Activated T-cell treated with anti-CD3 and anti-CD28 coated beads, Interleukin-2, amount 50 U/mL, for 24 hours (primary cell): Measurements from ENCODE around the gene TCAF1.
"Not testable (repeated sequence)": the region's sequence is repeated elsewhere in the genome, so short reads cannot be mapped to it uniquely, and the experiment has no call there.

Experiments
- DNase-seq: peaks from one replicate; pipeline ENCODE4 v3.0.0-alpha.2; 2020
- H3K27ac Mint-ChIP-seq: 2 replicates; pipeline ENCODE4 v1.8.0; 2020; ENCODE audit warnings: mild to moderate bottlenecking, mixed read lengths
- H3K27me3 Mint-ChIP-seq: 2 replicates; pipeline ENCODE4 v1.8.0; 2020; ENCODE audit warnings: mixed read lengths
- H3K36me3 Mint-ChIP-seq: 2 replicates; pipeline ENCODE4 v1.8.0; 2020; ENCODE audit warnings: low read depth, mixed read lengths
- H3K4me1 Mint-ChIP-seq: 2 replicates; pipeline ENCODE4 v1.8.0; 2020; ENCODE audit warnings: low read depth, mixed read lengths
- H3K4me3 Mint-ChIP-seq: 2 replicates; pipeline ENCODE4 v1.8.0; 2020; ENCODE audit warnings: mild to moderate bottlenecking, moderate library complexity, mixed read lengths
- H3K9me3 Mint-ChIP-seq: 2 replicates; pipeline ENCODE4 v1.8.0; 2020; ENCODE audit warnings: mixed read lengths

The TCAF1 gene

GRCh38 chr7:143810639-143811038 is 91.3 kb downstream of the TCAF1 start:
- not testable (repeated sequence) for H3K9me3 Mint-ChIP-seq, DNase-seq, H3K4me3 Mint-ChIP-seq, H3K27ac Mint-ChIP-seq, H3K4me1 Mint-ChIP-seq, H3K27me3 Mint-ChIP-seq, H3K36me3 Mint-ChIP-seq

- H3K27me3 Mint-ChIP-seq, DNase-seq, H3K27ac Mint-ChIP-seq, H3K4me3 Mint-ChIP-seq, H3K36me3 Mint-ChIP-seq, H3K4me1 Mint-ChIP-seq, H3K9me3 Mint-ChIP-seq: not testable (repeated sequence)
These were observed 95.3 kb downstream of the TCAF1 start for GRCh38 chr7:143806664-143807071.
